Activated naive CD8-positive, alpha-beta T cell (primary cell): ENCODE data around the gene TSPOAP1.

Experiments used
- H3K27ac Mint-ChIP-seq: one replicate; pipeline ENCODE4 v1.8.0; 2021; ENCODE audit warnings: mixed read lengths
- H3K27me3 Mint-ChIP-seq: one replicate; pipeline ENCODE4 v1.8.0; 2021; ENCODE audit warnings: mixed read lengths
- H3K36me3 Mint-ChIP-seq: one replicate; pipeline ENCODE4 v1.8.0; 2021; ENCODE audit warnings: mixed read lengths
- H3K4me1 Mint-ChIP-seq: one replicate; pipeline ENCODE4 v1.8.0; 2021; ENCODE audit warnings: low read depth, mixed read lengths
- H3K4me3 Mint-ChIP-seq: one replicate; pipeline ENCODE4 v1.8.0; 2021; ENCODE audit warnings: mild to moderate bottlenecking, mixed read lengths
- H3K9me3 Mint-ChIP-seq: one replicate; pipeline ENCODE4 v1.8.0; 2021; ENCODE audit warnings: low read depth, mixed read lengths

The TSPOAP1 gene

GRCh38 chr17:58367461-58367860 lies 38.9 kb upstream of the TSPOAP1 start:
- peaks cover 6% of the 10 kb centered on the region for H3K36me3 Mint-ChIP-seq
- no peaks in the 10 kb centered on the region for H3K9me3 Mint-ChIP-seq
- no peak overlapping the region for H3K27ac Mint-ChIP-seq
- H3K27me3 Mint-ChIP-seq: no peaks in the 10 kb centered on the region
- peaks cover 7% of the 10 kb centered on the region for H3K4me1 Mint-ChIP-seq
- H3K4me3 Mint-ChIP-seq: no peak overlapping the region

GRCh38 chr17:58365980-58366595 lies 37.5 kb upstream of the TSPOAP1 start:
- Mint-ChIP-seq H3K4me1 (peaks cover 7% of the 10 kb centered on the region), H3K36me3 (peaks cover 4% of the 10 kb centered on the region), H3K27ac (no peak overlapping the region), H3K9me3 (no peaks in the 10 kb centered on the region), H3K4me3 (no peak overlapping the region), H3K27me3 (no peaks in the 10 kb centered on the region)

- no peak overlapping the region for H3K4me3 Mint-ChIP-seq
- H3K9me3 Mint-ChIP-seq: no peaks in the 10 kb centered on the region
- peaks cover 7% of the 10 kb centered on the region for H3K4me1 Mint-ChIP-seq
- peaks cover 4% of the 10 kb centered on the region for H3K36me3 Mint-ChIP-seq
- no peaks in the 10 kb centered on the region for H3K27me3 Mint-ChIP-seq
- no peak overlapping the region for H3K27ac Mint-ChIP-seq
Measured at GRCh38 chr17:58365185-58365979, 36.8 kb upstream of the TSPOAP1 start.

- no peak overlapping the region for H3K4me3 Mint-ChIP-seq
- H3K9me3 Mint-ChIP-seq: no peaks in the 10 kb centered on the region
- peaks cover under 1% of the 10 kb centered on the region for H3K36me3 Mint-ChIP-seq
- H3K27ac Mint-ChIP-seq: no peak overlapping the region
- no peaks in the 10 kb centered on the region for H3K27me3 Mint-ChIP-seq
- H3K4me1 Mint-ChIP-seq: peaks cover 7% of the 10 kb centered on the region
Measured at GRCh38 chr17:58364270-58364942, 35.8 kb upstream of the TSPOAP1 start.

- Mint-ChIP-seq H3K4me3 (no peak overlapping the region), H3K9me3 (no peaks in the 10 kb centered on the region), H3K27me3 (no peaks in the 10 kb centered on the region), H3K27ac (no peak overlapping the region), H3K36me3 (no peaks in the 10 kb centered on the region), H3K4me1 (peaks cover 7% of the 10 kb centered on the region)
Measured at GRCh38 chr17:58363457-58364185, 35.0 kb upstream of the TSPOAP1 start.

- no peak overlapping the region for H3K27ac Mint-ChIP-seq
Measured at GRCh38 chr17:58362368-58363014, 33.9 kb upstream of the TSPOAP1 start.

GRCh38 chr17:58360296-58361063 lies 31.9 kb upstream of the TSPOAP1 start:
- H3K27ac Mint-ChIP-seq: no peak overlapping the region
- no peak overlapping the region for H3K4me3 Mint-ChIP-seq
- H3K9me3 Mint-ChIP-seq: no peaks in the 10 kb centered on the region
- H3K27me3 Mint-ChIP-seq: no peaks in the 10 kb centered on the region
- peaks cover 2% of the 10 kb centered on the region for H3K36me3 Mint-ChIP-seq
- peaks cover 3% of the 10 kb centered on the region for H3K4me1 Mint-ChIP-seq

More at GRCh38 chr17:58362368-58363014, 33.9 kb upstream of the TSPOAP1 start:
- Mint-ChIP-seq H3K4me1 (peaks cover 7% of the 10 kb centered on the region), H3K4me3 (no peak overlapping the region), H3K36me3 (no peaks in the 10 kb centered on the region), H3K27me3 (no peaks in the 10 kb centered on the region), H3K9me3 (no peaks in the 10 kb centered on the region)

GRCh38 chr17:58358408-58359172 lies 30.0 kb upstream of the TSPOAP1 start:
- Mint-ChIP-seq H3K4me1 (peaks cover 8% of the 10 kb centered on the region), H3K36me3 (peaks cover 2% of the 10 kb centered on the region), H3K4me3 (no peak overlapping the region), H3K27ac (no peak overlapping the region), H3K9me3 (no peaks in the 10 kb centered on the region), H3K27me3 (no peaks in the 10 kb centered on the region)

- no peak overlapping the region for H3K27ac Mint-ChIP-seq
Measured at GRCh38 chr17:58357312-58358297, 29.0 kb upstream of the TSPOAP1 start.

GRCh38 chr17:58356231-58356630 lies 27.6 kb upstream of the TSPOAP1 start:
- no peaks in the 10 kb centered on the region for H3K27me3 Mint-ChIP-seq
- H3K27ac Mint-ChIP-seq: peak overlapping the region; percentile 10
- no peaks in the 10 kb centered on the region for H3K9me3 Mint-ChIP-seq
- H3K4me1 Mint-ChIP-seq: peaks cover 24% of the 10 kb centered on the region
- no peak overlapping the region for H3K4me3 Mint-ChIP-seq
- H3K36me3 Mint-ChIP-seq: peaks cover 6% of the 10 kb centered on the region

More at GRCh38 chr17:58357312-58358297, 29.0 kb upstream of the TSPOAP1 start:
- Mint-ChIP-seq H3K4me3 (no peak overlapping the region), H3K27me3 (no peaks in the 10 kb centered on the region), H3K36me3 (peaks cover 2% of the 10 kb centered on the region), H3K9me3 (no peaks in the 10 kb centered on the region), H3K4me1 (peaks cover 18% of the 10 kb centered on the region)

- no peak overlapping the region for H3K4me3 Mint-ChIP-seq
Measured at GRCh38 chr17:58354541-58355216, 26.1 kb upstream of the TSPOAP1 start.

GRCh38 chr17:58353389-58353825 lies 24.8 kb upstream of the TSPOAP1 start:
- peak overlapping the region; percentile 92 for H3K27ac Mint-ChIP-seq

More at GRCh38 chr17:58354541-58355216, 26.1 kb upstream of the TSPOAP1 start:
- Mint-ChIP-seq H3K4me1 (peaks cover 31% of the 10 kb centered on the region), H3K36me3 (peaks cover 7% of the 10 kb centered on the region), H3K9me3 (no peaks in the 10 kb centered on the region), H3K27me3 (no peaks in the 10 kb centered on the region), H3K27ac (peak overlapping the region; percentile 30)

More at GRCh38 chr17:58353389-58353825, 24.8 kb upstream of the TSPOAP1 start:
- H3K27me3 Mint-ChIP-seq: no peaks in the 10 kb centered on the region
- H3K36me3 Mint-ChIP-seq: peaks cover 19% of the 10 kb centered on the region
- H3K4me3 Mint-ChIP-seq: peak overlapping the region; percentile 100
- no peaks in the 10 kb centered on the region for H3K9me3 Mint-ChIP-seq
- peaks cover 44% of the 10 kb centered on the region for H3K4me1 Mint-ChIP-seq
